GM19467 (cell line): Measurements from ENCODE around the gene LSAMP.

Source experiments
- ATAC-seq: cut with Tn5 transposase; IDR thresholded peaks from one replicate; pipeline ENCODE4 v1.9.1; 2021; ENCODE audit warnings: mild to moderate bottlenecking, moderate library complexity; ENCODE audit not compliant: unreplicated experiment

Gene LSAMP

DNA sequence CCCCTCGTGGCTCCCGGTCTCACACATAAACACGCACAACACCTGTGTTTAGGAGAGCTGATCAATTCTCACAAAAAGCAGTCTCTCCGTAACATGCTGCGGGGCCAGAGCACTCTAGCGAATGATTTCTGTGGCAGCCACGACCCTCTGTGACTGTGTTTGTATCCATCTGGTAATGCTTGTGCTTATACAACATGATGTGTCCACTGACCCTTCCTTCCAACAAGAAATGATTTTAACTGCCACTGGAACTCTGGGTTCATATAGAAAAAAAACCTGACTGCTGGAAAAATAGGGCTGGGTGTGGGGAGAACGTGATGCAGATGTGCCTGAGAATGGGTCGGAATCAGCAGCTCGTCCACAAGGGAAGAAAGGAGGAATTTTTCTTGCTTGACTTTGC, 411.8 kb downstream of the LSAMP start:
- no peak for ATAC-seq

DNA sequence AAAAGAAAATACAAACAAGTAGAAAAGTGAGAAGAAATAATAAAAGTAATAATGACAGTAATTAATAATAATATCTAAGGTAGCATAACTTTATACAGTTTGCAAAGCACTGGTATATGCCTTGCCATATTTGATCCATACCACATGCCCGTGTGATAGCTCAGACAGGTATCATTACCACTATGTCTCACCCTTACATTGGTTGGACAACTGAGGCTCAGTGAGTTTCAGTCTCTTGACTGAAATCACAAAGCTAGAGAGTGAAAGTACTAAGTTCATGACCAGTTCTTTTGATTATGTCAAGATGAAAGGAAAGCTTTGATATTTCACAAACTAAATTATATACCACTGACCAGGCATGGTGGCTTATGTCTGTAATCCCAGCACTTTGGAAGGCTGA, 413.1 kb downstream of the LSAMP start:
- no peak for ATAC-seq

DNA sequence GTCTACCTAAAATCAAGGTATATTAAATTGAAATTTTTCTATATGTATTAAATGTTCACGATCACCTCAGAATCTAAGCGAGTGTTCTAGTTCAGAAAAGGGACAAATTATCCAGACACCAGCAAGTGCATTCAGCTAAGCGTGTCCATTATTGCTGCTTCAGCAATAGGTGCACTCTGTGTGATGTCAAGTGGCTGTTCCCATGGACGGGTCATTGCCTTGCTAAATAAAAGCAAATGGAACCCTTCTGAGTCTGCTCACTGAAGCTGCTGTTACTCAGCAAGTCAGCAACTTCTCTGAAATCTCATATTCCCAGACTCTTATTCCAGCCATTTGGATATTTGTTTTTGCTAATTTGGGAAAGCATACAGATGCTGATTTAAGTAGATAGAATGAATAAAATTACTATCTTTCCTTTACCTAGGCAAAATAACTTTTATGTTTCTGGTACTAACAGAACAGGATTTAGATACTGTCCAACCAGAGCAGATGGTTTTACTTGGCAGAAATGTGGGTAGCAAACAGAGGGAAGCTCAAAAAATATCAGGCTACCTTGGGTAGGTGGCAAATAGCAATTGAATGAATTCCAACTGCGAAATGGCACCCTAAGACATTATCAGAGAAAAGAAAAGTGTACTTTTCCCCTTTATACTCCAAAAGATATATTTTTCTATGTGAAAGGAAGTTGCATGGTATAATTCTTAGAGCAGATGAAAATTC, 415.0 kb downstream of the LSAMP start:
- no peak for ATAC-seq

GRCh38 chr3:116029266-116029665, 416.0 kb downstream of the LSAMP start:
- ATAC-seq, result no peak

DNA sequence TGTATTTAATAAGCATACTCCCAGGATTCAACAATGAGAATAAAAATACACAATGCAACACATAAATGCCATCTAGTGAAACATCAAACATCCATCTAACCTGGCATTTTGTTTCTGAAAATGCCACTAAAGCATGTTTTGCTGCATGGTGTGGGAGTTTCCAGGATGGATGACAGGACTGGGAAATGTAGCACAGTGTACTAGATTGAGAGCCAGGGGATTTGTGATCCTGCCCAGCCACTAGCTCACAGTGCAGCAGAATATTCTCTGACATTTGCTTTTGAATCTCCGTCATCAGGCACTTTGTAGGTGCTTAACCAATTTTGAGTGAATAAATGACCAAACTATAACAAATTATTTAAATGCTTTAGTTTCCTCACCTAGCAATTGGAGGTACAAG, 417.1 kb downstream of the LSAMP start:
- ATAC-seq, result no peak

- ATAC-seq, result no peak
Observed at GRCh38 chr3:116020989-116021388, 424.3 kb downstream of the LSAMP start.

DNA sequence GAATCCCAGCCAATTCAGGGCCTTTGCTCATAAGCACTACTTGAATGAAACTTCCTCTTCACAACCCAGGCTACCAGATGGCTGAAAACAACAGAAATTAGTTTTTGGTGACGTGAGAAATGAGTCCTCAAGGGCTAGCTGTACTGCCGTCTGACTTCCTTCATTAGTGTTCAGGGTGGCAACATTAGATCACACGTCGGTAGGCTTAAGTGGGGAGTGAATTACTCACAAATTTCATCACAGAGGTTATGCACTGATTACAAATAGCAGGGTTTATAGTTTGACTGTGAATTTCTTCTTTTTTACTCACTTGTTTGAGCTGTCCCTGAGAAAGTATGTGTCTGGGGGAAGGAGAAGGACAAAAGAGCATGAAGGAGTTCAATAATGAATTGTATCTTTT, 424.8 kb downstream of the LSAMP start:
- no peak for ATAC-seq

DNA sequence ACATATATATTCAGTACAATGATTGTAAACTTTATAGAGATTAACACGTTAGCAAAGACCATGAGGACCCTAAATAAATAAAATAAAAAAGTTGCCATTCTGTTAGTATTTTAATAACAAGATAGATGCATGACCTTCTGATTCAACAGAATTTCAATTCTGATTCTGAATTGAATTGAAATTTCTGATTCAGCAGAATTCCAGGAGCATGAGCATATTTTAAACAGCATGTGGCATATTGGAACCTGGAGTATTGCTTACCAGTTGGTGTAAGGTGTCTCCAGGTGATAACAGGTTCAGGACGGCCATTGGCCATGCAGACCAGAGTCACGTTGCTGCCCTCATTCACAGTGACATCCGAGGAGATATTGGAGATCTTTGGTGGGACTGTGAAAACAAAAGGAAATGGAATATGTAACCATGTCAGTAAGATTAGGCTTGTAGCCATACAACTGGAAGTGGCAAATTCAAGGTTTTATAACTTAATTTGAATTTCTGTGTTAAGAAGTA, 426.0 kb downstream of the LSAMP start:
- no peak for ATAC-seq

DNA sequence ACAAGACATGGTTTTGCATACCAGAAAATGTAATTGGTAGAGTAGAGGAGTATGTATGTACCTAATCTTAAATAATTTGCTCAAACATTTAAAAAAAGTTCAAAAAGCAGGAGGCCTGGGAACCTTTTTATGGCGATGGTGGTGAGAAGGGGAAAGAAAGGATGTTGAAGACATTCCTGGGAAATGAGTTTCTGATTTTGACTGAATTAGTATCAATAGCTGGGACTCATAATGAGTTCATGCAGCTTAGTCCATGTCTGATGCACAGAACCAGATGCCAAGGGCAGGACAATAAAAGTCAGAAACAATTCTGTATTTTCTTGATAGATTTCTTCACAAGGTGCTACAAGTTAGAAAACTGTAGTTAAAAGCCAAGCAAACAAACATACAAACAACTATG, 426.6 kb downstream of the LSAMP start:
- ATAC-seq, result no peak

- no peak for ATAC-seq
Observed at GRCh38 chr3:116015931-116016330, 429.4 kb downstream of the LSAMP start.

DNA sequence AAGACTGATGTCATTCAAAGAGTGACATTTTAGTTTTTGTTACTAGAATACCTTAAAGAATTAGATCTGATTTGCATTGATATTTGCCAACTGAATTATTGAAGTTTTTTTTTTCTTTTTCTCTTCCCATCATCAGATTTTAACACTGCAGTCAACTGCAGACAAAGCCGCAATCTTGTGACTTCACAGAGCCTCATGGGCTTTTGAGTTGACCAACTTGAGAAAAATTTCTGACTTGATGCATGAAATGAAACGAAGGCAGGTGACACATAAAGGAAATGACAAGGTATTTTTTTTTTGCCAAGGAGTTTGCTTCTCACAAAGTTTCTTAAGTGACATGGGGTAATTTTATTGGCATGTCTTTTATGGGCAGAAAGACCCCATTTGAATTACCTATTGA, 438.3 kb downstream of the LSAMP start:
- no peak for ATAC-seq

GRCh38 chr3:116005404-116005803, 439.9 kb downstream of the LSAMP start:
- ATAC-seq, result no peak

- ATAC-seq, result no peak
Observed at GRCh38 chr3:116002235-116002634, 443.1 kb downstream of the LSAMP start.

DNA sequence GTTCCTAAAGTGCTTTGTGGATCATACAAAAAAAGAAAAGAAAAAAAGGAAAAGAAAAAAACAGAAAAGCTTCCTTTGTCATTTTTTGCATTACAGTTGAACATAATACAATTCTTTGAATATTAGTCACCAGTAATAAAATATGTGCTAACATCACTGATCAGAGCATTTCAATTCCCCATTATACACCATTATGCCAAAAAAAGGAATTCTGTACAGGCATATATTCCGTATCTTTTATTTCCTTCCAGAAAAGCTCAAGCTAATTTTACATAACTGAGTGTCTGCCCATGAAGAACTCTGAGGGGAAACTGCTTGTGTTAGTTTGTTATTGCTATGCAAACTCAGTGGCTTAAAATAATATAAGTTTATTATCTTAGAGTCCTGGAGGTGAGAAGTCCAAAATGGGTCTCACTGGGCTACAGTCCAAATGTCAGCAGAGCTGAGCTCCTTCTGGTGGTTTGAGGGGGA, 444.1 kb downstream of the LSAMP start:
- ATAC-seq, result no peak

DNA sequence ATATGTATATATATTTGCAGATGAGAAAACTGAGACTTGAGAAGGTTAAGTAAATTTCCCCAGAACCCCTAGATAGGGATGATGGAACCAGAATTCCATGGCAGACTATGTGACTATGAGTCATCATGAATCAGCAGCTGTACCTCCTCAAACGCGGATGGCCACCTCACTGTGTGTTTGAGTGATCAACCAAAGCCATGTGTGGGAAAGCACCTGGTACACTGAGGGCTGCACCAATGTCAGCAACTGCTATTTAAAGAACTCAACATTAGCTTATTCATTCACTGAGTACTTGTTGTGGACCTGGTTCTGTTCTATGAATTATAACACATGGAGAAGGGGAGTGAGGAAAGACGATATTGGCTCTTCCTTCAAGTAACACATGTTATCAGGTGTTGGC, 445.0 kb downstream of the LSAMP start:
- ATAC-seq, result peak; percentile 57

GRCh38 chr3:115999613-116000012, 445.7 kb downstream of the LSAMP start:
- ATAC-seq, result no peak

DNA sequence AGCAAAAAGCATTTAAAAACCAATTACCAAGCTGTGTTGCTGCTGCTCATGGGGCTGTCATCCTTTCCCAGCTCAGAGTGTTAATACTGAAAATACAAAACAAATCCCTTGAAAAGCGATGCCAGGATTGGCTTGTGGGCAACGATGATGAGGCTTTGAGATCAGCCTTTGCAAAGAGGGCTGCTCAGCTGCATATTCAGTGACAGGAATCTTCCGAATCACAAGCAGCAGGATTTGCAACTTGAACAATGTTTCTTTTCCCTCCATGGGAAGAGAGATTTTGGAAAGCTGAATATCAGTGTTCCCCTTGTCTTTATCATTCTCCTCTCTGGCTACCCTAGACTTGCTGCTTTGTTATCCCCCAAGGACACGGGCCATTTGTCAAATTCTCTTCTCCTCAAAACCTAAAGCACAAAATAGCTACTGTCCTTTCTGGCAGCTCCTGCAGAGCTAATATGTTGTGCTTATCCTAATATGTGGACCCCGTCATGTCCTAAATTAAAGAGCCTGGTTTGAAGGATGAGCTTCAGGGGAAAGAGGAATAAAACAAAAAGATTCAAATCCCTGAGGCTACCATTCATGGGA, 446.2 kb downstream of the LSAMP start:
- no peak for ATAC-seq

- ATAC-seq, result no peak
Observed at GRCh38 chr3:115996420-115997108, 448.7 kb downstream of the LSAMP start.

GRCh38 chr3:115990669-115991068, 454.6 kb downstream of the LSAMP start:
- ATAC-seq, result no peak

- ATAC-seq, result no peak
Observed at GRCh38 chr3:115989684-115990421, 455.4 kb downstream of the LSAMP start.

DNA sequence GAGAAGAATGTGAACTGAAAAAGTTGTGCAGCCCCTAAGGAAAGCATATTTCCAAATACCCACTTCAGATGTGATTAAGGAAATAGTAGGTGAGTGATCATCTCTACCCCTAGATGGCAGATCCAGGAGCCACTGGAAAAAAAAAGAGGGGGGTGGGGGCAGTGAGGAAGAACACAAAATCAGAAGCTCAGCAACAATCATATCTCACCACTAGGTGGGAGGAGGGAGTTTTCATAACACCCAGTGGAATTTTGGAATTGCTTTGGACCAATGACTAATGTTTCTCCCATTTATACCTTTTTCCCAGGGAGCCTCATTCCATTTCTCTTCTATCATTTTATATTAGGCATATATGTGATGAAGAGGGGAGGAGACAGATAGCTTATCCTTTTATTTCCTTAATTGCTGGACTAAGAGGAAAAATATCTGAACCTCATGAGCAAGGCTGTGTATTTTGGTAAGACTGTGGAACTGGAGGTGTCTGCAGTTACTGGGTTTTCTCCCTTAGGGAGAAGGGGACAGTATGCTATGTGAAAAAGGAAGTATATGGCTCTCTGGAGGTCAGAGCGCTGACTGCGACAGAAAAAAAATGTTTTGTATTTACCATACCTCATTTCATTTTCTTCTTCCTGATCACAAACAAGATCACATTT, 458.6 kb downstream of the LSAMP start:
- ATAC-seq, result no peak
